ENCODE results near the gene INKA1.

INKA1 gene

GRCh38 chr3:49842843-49843517 is 39.9 kb downstream of the INKA1 start:
- no peak overlapping the region for H3K14ac ChIP-seq (ENCODE audit: low read length)
- no peak overlapping the region for H3K4ac ChIP-seq (ENCODE audit: low read length)
- no peak overlapping the region for H2BK5ac ChIP-seq (ENCODE audit: low read length)
- H3K36me3 ChIP-seq (replicated peaks in 1 of 2; ENCODE audit: control insufficient read depth in 2 of 2, insufficient read depth in 2 of 2, low read length in 2 of 2), result peaks cover 57 to 85% of the 10 kb centered on the region in 2 donors
- H3K79me1 ChIP-seq (ENCODE audit: low read depth, low read length), result no peaks in the 10 kb centered on the region
- H2AK5ac ChIP-seq (ENCODE audit: low read depth, low read length), result no peak overlapping the region
- H4K91ac ChIP-seq (ENCODE audit: low read depth, low read length, poor library complexity), result no peak overlapping the region
- no peak overlapping the region for H3K27ac ChIP-seq (replicated peaks; ENCODE audit: low read length)
- no peak overlapping the region for H4K8ac ChIP-seq (ENCODE audit: low read depth, low read length)
- H3K4me1 ChIP-seq (ENCODE audit: control insufficient read depth in 2 of 2, insufficient read depth in 1 of 2, low read depth in 1 of 2, low read length in 2 of 2), result peaks cover 0 to 2% of the 10 kb centered on the region in 2 donors
- H2BK15ac ChIP-seq (ENCODE audit: low read length), result no peak overlapping the region
- no peak for DNase-seq (ENCODE audit: low spot score)
- peaks cover 0 to under 1% of the 10 kb centered on the region in 2 donors for H3K9me3 ChIP-seq (replicated peaks in 1 of 2; ENCODE audit: control insufficient read depth in 2 of 2, insufficient read depth in 1 of 2, low read depth in 1 of 2, low read length in 2 of 2)
- H2BK120ac ChIP-seq (ENCODE audit: low read depth, low read length), result no peak overlapping the region
- no peaks in the 10 kb centered on the region for H3K27me3 ChIP-seq (ENCODE audit: control insufficient read depth in 3 of 3, insufficient read depth in 3 of 3, low read depth in 1 of 3, low read length in 3 of 3)
- no peak overlapping the region for H2AFZ ChIP-seq (ENCODE audit: low read length)
- no peak overlapping the region for H2BK12ac ChIP-seq (ENCODE audit: low read length)
- WGBS, 2 donors (ENCODE audit: extremely low coverage in 2 of 2, insufficient read length in 2 of 2, insufficient replicate concordance in 1 of 2), result no CpG with 5 or more reads among the region's 3 CpGs
- H3K4me3 ChIP-seq (ENCODE audit: low read length in 2 of 2), result no peak overlapping the region
- no peak overlapping the region for H3K9ac ChIP-seq (ENCODE audit: low read depth, low read length, poor library complexity)
- no peak overlapping the region for H3K4me2 ChIP-seq (ENCODE audit: insufficient read depth, low read length, poor library complexity, severe bottlenecking)
- H3K18ac ChIP-seq (ENCODE audit: low read length), result no peak overlapping the region
- H3K23ac ChIP-seq (ENCODE audit: low read depth, low read length, poor library complexity), result no peak overlapping the region

- Histone ChIP-seq H4K8ac (ENCODE audit: low read depth, low read length) (no peak overlapping the region), H3K23ac (ENCODE audit: low read depth, low read length, poor library complexity) (no peak overlapping the region), H3K4me2 (ENCODE audit: insufficient read depth, low read length, poor library complexity, severe bottlenecking) (no peak overlapping the region), H2AK5ac (ENCODE audit: low read depth, low read length) (no peak overlapping the region), H3K4me3 (ENCODE audit: low read length in 2 of 2) (no peak overlapping the region), H3K4ac (ENCODE audit: low read length) (no peak overlapping the region), H4K91ac (ENCODE audit: low read depth, low read length, poor library complexity) (no peak overlapping the region), H3K27ac (replicated peaks; ENCODE audit: low read length) (no peak overlapping the region), H3K79me1 (ENCODE audit: low read depth, low read length) (no peaks in the 10 kb centered on the region), H3K27me3 (ENCODE audit: control insufficient read depth in 3 of 3, insufficient read depth in 3 of 3, low read depth in 1 of 3, low read length in 3 of 3) (no peaks in the 10 kb centered on the region), H3K14ac (ENCODE audit: low read length) (no peak overlapping the region), H3K36me3 (replicated peaks in 1 of 2; ENCODE audit: control insufficient read depth in 2 of 2, insufficient read depth in 2 of 2, low read length in 2 of 2) (peaks cover 54 to 79% of the 10 kb centered on the region in 2 donors), H3K18ac (ENCODE audit: low read length) (no peak overlapping the region), H3K9me3 (replicated peaks in 1 of 2; ENCODE audit: control insufficient read depth in 2 of 2, insufficient read depth in 1 of 2, low read depth in 1 of 2, low read length in 2 of 2) (peaks cover 0 to 1% of the 10 kb centered on the region in 2 donors), H2BK12ac (ENCODE audit: low read length) (no peak overlapping the region), H3K9ac (ENCODE audit: low read depth, low read length, poor library complexity) (no peak overlapping the region), H2BK5ac (ENCODE audit: low read length) (no peak overlapping the region), H2BK120ac (ENCODE audit: low read depth, low read length) (no peak overlapping the region), H3K4me1 (ENCODE audit: control insufficient read depth in 2 of 2, insufficient read depth in 1 of 2, low read depth in 1 of 2, low read length in 2 of 2) (peaks cover 0 to 2% of the 10 kb centered on the region in 2 donors), H2BK15ac (ENCODE audit: low read length) (no peak overlapping the region), H2AFZ (ENCODE audit: low read length) (no peak overlapping the region)
- no CpG with 5 or more reads among the region's 5 CpGs for WGBS, 2 donors (ENCODE audit: extremely low coverage in 2 of 2, insufficient read length in 2 of 2, insufficient replicate concordance in 1 of 2)
- DNase-seq (ENCODE audit: low spot score), result no peak
These were observed 41.6 kb downstream of the INKA1 start for GRCh38 chr3:49844464-49845183.

GRCh38 chr3:49845694-49846093 is 42.6 kb downstream of the INKA1 start:
- H3K4me2 ChIP-seq (ENCODE audit: insufficient read depth, low read length, poor library complexity, severe bottlenecking), result no peak overlapping the region
- no peak overlapping the region for H2BK12ac ChIP-seq (ENCODE audit: low read length)
- no peak overlapping the region for H3K23ac ChIP-seq (ENCODE audit: low read depth, low read length, poor library complexity)
- no peak overlapping the region for H3K27ac ChIP-seq (replicated peaks; ENCODE audit: low read length)
- no peak overlapping the region for H3K14ac ChIP-seq (ENCODE audit: low read length)
- no peak overlapping the region for H2BK5ac ChIP-seq (ENCODE audit: low read length)
- H3K18ac ChIP-seq (ENCODE audit: low read length), result no peak overlapping the region
- H2AFZ ChIP-seq (ENCODE audit: low read length), result no peak overlapping the region
- no peak overlapping the region for H4K91ac ChIP-seq (ENCODE audit: low read depth, low read length, poor library complexity)
- H2BK15ac ChIP-seq (ENCODE audit: low read length), result no peak overlapping the region
- no peaks in the 10 kb centered on the region for H3K79me1 ChIP-seq (ENCODE audit: low read depth, low read length)
- H3K4me1 ChIP-seq (ENCODE audit: control insufficient read depth in 2 of 2, insufficient read depth in 1 of 2, low read depth in 1 of 2, low read length in 2 of 2), result peaks cover 0 to 2% of the 10 kb centered on the region in 2 donors
- no CpG with 5 or more reads among the region's 3 CpGs for WGBS, 2 donors (ENCODE audit: extremely low coverage in 2 of 2, insufficient read length in 2 of 2, insufficient replicate concordance in 1 of 2)
- H3K9ac ChIP-seq (ENCODE audit: low read depth, low read length, poor library complexity), result no peak overlapping the region
- H3K9me3 ChIP-seq (replicated peaks in 1 of 2; ENCODE audit: control insufficient read depth in 2 of 2, insufficient read depth in 1 of 2, low read depth in 1 of 2, low read length in 2 of 2), result peaks cover 0 to 1% of the 10 kb centered on the region in 2 donors
- no peak for DNase-seq (ENCODE audit: low spot score)
- peaks cover 47 to 70% of the 10 kb centered on the region in 2 donors for H3K36me3 ChIP-seq (replicated peaks in 1 of 2; ENCODE audit: control insufficient read depth in 2 of 2, insufficient read depth in 2 of 2, low read length in 2 of 2)
- no peak overlapping the region for H3K4me3 ChIP-seq (ENCODE audit: low read length in 2 of 2)
- no peak overlapping the region for H3K4ac ChIP-seq (ENCODE audit: low read length)
- H3K27me3 ChIP-seq (ENCODE audit: control insufficient read depth in 3 of 3, insufficient read depth in 3 of 3, low read depth in 1 of 3, low read length in 3 of 3), result no peaks in the 10 kb centered on the region
- H2BK120ac ChIP-seq (ENCODE audit: low read depth, low read length), result no peak overlapping the region
- no peak overlapping the region for H2AK5ac ChIP-seq (ENCODE audit: low read depth, low read length)
- H4K8ac ChIP-seq (ENCODE audit: low read depth, low read length), result no peak overlapping the region
